HG02678 (cell line): ENCODE data around the gene IGSF3.

ENCODE experiments used
- ATAC-seq: cut with Tn5 transposase; IDR thresholded peaks from one replicate; pipeline ENCODE4 v1.9.1; 2021; ENCODE audit warnings: mild to moderate bottlenecking, moderate library complexity; ENCODE audit not compliant: unreplicated experiment

Gene IGSF3

GRCh38 chr1:116667575-116668105, at the start of gene IGSF3:
Gene IGSF3, minus strand, starts transcription at chr1:116667733. Its CDS starts 1,407 bp downstream, at chr1:116666326.
- ATAC-seq, result peak; percentile 73

GRCh38 chr1:116717318-116717717, 49.8 kb upstream of the IGSF3 start:
- no peak for ATAC-seq

GRCh38 chr1:116716391-116716790, 48.9 kb upstream of the IGSF3 start:
- ATAC-seq, result no peak

DNA sequence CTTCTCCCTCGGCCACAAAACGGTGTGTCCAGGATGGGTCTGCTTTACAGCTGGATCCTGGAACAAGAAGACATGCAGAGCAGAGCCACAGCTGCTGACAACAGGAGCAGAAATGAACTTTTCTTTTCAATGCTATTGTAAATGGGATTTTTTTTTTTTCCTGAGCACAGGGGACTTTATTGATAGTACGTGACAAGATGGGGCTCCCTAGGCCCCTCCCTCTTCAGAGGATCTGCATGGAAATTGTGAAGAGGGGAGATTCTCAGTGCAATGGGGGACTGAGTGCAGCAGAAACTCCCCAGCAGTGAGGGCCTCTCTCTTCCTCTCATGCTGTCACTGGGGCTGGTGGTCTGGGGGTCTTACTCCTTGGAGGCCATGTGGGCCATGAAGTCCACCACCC, 45.9 kb upstream of the IGSF3 start:
- no peak for ATAC-seq

- ATAC-seq, result no peak
Observed at GRCh38 chr1:116712510-116712909, 45.0 kb upstream of the IGSF3 start.

- ATAC-seq, result no peak
Observed at GRCh38 chr1:116711263-116711840, 43.8 kb upstream of the IGSF3 start.

GRCh38 chr1:116710420-116711262, 43.1 kb upstream of the IGSF3 start:
- no peak for ATAC-seq

DNA sequence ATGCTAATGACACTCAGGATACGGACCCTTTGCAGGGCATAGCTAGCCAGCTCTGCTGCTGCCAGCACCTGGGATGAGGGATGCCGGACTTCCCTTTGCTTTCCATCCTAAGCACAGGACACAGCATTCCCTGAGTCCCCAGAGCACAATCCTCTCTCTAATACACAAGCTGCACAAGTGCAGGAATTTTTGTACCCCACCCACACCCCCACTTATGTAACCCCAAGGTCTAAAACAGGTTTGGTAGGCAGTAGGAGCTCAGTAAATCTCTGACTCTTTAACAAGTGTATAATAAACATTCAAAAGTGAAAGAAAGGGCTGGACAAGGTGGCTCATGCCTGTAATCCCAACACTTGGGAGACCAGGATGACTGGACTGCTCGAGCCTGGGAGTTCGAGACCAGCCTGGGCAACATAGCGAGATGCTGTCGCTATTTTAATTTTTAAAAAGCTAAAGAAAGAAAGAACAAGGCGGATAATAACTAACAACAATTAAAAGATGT, 42.2 kb upstream of the IGSF3 start:
- ATAC-seq, result no peak

DNA sequence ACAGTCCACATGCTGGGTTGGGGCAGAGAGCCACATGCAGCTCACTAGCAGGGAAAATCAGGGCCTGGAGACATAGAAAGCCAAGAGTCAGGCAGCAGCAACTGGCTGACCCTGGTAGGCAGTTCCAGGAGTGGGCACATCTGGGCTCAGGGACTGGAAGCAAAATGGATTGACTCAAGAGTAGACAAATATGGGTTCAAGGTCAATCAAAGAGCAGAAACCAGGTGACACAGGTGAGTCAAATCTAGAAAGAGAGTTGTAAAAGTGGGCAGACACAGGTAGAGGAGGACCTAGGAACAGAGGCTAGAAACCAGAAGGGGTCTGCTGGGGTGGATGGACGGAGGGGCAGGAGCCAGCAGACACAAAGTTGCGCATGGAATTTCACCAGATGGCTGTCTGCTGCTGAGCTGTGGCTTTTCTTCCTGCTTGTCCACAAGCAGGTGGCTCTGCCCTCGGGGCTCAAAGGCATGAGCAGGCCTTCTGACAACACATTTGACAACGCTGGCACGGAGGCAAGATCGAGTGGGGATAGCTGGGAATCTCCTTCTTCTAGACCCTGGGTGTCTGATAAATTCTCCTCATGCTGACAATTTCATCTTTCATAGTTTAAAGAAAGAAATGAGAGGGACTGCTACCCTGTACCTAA, 40.8 kb upstream of the IGSF3 start:
- no peak for ATAC-seq

DNA sequence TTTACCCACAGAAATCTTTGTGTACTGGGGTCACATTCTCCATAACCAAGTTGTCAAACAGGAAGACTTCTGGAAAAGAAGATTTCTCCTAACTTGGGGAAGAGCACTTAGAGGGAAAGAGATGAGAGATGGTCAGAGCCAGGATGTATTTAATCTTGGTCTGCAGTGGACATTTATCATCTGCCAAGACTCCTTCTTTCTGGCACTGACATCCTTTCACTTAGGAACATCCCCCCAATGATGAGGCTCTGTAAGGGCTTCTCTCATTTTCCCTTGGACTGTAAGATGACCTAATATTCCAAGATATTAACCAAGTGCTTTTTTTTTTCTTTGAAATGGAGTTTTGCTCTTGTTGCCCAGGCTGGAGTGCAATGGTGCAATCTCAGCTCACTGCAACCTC, 39.3 kb upstream of the IGSF3 start:
- no peak for ATAC-seq

- ATAC-seq, result no peak
Observed at GRCh38 chr1:116706123-116706522, 38.6 kb upstream of the IGSF3 start.

- no peak for ATAC-seq
Observed at GRCh38 chr1:116704278-116704677, 36.7 kb upstream of the IGSF3 start.

DNA sequence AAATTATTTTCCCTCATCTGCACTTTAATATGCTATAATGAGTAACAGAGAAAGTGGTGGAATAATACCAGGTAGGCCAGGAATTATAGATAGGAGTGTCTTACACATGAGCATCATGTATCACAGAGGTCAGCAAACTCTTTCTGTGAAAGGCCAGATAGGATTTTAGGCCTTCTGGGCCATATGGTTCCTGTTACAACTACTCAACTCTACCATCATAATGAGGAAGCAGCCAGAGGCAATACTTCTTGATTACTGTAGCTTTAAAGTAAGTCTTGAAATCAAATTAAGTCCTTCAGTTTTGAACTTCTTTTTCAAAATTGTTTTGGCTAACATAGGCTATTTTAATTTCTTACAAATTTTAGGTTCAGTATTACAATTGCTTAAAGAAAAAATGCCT, 32.1 kb upstream of the IGSF3 start:
- ATAC-seq, result no peak

GRCh38 chr1:116698244-116698595, 30.7 kb upstream of the IGSF3 start:
- ATAC-seq, result no peak

GRCh38 chr1:116697548-116698243, 30.2 kb upstream of the IGSF3 start:
- no peak for ATAC-seq

GRCh38 chr1:116694524-116694923, 27.0 kb upstream of the IGSF3 start:
- no peak for ATAC-seq

DNA sequence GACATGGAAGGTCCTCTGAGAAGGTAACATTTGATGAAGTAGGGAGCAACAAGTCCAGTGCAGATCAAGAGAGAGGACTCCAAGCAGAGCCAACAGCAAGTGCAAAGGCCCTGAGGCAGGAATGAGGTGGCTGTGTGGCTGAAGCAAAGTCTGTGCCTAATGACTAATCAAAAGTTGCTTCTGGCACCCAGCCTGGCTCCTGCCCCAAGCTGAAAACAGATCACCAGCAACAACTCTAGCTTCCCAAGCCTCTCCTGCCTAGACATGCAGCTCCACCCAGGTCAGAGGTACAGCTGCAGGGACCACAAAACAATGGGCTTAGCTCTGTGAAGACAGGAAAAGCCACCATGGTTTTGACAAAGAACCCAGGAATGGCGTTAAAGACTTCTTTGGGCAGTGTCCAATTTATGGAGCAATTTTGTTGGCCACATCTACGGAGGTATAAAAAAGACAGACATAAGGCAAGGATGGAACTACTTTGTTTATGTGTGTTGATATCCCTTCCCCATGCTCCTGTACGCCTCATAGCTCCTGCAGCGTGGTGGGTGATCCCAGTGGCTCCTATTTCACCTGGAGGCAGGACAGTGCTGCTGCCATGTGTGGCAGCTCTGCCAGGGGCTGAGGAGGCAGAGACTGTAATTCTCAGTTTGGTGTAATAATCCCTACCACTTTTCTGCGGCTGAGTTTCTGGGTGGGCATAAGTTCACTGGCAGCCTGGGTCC, 26.4 kb upstream of the IGSF3 start:
- ATAC-seq, result no peak

GRCh38 chr1:116692879-116693278, 25.3 kb upstream of the IGSF3 start:
- ATAC-seq, result no peak

GRCh38 chr1:116690849-116691406, 23.4 kb upstream of the IGSF3 start:
- no peak for ATAC-seq

DNA sequence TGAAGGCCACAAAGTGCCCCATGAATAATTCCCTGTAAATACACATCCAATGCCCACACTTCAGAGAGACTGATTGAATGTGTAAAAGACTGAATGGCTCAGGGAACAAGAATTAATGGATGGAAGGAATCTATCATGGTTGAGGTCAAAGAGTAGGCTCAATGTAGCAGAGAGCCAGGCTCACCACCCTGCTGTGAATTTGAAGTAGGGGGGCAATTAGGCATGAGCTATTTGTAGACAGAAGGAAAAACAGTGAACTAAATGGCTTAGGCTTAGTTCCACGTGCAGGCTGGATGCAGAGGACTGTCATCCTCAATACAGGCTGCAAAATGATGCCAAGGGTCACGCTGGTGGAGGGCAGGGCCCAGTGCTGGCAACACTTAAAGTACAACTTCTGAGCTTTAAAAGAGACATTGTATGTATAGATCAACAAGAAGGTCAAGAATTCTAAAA, 22.9 kb upstream of the IGSF3 start:
- ATAC-seq, result no peak
